Activated gamma-delta T cell (primary cell): ENCODE measurements around the gene PPP1R17.

ENCODE experiments used
- DNase-seq: peaks from one replicate; lab custom pipeline; 2025; lab: John Stamatoyannopoulos, UW
- total RNA-seq, 2 donors: gene quantifications; one replicate each; lab custom pipeline; 2026; lab: John Stamatoyannopoulos, UW

The PPP1R17 gene
- 0 reads per million in 2 donors for total RNA-seq

DNA sequence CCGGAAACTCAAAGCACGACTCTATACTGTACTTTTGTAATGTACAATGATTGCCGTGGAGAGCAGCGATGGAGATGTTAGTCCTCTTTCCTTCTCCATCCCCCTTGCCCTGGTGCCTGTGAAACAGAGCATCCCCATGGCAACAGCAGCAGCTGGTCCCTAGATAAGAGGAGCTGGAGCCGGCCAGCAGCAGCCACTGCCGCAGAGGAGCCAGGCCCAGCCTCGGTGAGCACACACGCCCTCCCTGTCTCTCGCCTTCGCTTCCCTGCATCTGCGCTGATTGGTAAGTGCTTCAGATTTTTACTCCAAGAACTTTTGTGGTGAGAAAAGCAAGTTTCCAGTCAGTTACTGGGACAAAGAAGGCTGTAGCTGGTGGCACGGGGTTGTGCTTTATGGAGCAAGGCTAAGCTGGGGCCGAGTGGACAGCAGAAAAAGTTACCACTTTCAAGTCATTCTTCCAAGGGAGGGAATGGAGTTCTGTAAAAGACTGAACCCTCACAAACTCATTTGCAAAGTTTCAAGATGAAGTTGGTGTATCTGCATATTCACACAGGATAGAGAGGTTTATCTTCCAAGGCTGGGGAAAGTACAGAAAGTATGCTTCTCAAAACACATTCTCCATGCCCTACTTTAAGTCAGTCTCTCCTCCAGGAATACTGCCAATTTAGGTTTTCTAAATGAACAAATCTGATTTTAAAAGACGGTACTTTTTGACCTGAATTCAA lies at the start of gene PPP1R17:
TSS of gene PPP1R17 (plus strand) at position 192 of the 725 bp plus-strand sequence. CDS start 5,227 bp downstream, outside the sequence.
- DNase-seq, result no peak

- DNase-seq, result no peak
Observed at GRCh38 chr7:31640381-31640780, 46.6 kb upstream of the PPP1R17 start.

DNA sequence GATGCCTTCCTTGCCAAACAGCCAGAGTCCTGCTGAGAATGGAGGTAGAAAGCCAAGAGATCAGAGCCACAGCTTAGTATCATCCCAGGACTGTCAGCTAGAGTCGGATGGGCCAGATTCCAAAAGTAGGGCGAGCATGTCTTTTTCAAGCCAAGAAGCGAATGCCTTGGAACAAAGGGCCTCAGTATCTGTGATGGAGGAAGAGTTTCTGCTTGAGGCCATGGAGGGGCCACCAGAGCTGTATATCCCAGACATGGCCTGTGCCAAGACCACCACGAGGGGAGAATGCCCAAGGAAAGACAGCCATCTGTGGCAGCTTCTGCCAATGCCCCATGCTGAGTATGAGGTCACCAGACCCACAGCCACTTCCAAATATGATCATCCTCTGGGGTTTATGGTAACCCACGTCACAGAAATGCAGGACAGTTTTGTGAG lies 44.3 kb upstream of the PPP1R17 start:
- no peak for DNase-seq

DNA sequence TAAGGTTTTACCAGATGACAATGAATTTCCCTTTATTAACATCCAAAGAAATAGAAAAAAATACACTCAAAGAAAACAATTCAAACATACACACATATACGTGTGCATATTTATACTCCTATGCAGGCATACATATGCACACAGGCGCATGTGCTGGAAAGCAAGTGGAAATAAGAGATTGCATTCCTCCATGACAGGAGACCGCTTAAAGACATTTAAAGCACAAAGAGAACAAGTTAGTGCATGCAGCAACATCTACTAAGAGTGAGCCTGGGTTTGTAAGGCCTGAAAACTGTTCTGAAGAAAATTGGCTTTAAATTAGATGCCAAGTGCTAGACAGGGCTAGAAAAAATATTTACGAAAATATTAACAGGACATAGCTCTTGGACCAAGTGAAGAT lies 40.1 kb upstream of the PPP1R17 start:
- no peak for DNase-seq

GRCh38 chr7:31647511-31647910 lies 39.5 kb upstream of the PPP1R17 start:
- no peak for DNase-seq

GRCh38 chr7:31648288-31648687 lies 38.7 kb upstream of the PPP1R17 start:
- no peak for DNase-seq

- no peak for DNase-seq
Observed at GRCh38 chr7:31648880-31649279, 38.1 kb upstream of the PPP1R17 start.

GRCh38 chr7:31651234-31652062 lies 35.6 kb upstream of the PPP1R17 start:
- DNase-seq, result no peak

DNA sequence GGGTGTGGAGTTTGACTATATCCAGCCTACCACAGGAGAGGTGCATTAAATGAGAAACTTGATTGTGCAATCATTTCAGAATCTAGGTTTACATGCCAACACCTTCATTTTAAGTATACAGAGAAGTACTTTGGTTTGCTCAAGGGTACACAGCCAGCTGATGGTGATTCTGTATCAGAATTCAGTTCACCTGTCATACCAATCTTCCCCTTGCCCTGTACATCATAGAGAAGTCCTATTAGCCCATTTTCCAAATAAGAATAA lies 35.0 kb upstream of the PPP1R17 start:
- DNase-seq, result no peak

DNA sequence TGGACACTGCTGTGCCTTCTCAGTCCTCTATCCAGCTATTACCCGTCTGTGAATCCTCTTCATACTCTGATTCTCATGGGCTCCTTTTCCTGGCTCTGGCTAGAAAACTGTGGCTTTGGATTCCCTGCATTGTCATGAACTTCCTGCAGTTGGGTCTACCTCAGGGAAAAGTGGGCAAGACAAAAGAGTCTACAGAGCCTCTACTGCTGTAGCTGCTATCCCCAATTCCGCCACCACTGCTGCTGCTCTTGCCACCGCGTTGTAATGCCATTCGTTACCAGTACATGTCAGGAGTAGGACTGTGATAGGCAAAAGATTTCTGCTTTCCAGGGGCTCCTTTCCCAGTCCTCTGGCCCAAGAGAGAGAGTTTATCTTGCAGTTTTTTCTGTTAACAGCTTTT lies 23.9 kb upstream of the PPP1R17 start:
- DNase-seq, result no peak

DNA sequence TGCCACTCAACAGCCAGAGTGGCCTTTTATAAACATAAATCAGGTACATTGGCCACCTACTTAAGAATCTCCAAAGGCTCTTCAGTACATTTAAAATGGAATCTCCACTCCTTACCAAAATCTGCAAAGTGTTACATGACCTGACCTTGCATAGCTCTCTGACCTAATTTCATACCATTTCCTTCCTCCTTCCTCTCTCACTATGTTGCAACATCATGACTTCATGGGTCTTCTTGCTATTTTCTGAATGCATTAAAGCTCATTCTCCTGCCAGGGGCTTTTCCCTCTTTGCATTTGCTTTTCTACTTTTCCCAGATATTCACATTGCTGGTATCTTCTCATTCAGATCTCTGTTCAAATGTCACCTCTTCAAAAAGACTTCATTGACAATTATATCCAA lies 22.1 kb upstream of the PPP1R17 start:
- no peak for DNase-seq

GRCh38 chr7:31665546-31665945 lies 21.5 kb upstream of the PPP1R17 start:
- DNase-seq, result no peak

DNA sequence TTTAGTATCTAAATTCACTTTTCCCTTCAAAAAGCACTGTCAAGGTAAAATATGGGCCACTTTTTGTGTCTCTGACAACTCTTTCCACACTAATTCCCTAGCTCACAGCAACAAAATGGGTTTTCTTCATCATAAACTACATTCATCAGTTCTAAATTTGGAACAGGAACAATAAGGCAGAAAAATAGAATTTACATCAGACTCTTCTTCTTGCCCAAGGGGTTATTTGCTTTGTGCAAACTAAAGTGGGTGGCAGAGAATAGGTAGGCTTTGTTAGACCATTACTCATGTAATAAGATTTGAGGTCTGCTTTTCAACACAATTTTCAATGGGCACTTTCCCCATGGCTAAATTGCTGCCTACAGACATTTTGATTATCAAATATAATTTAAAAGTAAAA lies 17.6 kb upstream of the PPP1R17 start:
- DNase-seq, result no peak

DNA sequence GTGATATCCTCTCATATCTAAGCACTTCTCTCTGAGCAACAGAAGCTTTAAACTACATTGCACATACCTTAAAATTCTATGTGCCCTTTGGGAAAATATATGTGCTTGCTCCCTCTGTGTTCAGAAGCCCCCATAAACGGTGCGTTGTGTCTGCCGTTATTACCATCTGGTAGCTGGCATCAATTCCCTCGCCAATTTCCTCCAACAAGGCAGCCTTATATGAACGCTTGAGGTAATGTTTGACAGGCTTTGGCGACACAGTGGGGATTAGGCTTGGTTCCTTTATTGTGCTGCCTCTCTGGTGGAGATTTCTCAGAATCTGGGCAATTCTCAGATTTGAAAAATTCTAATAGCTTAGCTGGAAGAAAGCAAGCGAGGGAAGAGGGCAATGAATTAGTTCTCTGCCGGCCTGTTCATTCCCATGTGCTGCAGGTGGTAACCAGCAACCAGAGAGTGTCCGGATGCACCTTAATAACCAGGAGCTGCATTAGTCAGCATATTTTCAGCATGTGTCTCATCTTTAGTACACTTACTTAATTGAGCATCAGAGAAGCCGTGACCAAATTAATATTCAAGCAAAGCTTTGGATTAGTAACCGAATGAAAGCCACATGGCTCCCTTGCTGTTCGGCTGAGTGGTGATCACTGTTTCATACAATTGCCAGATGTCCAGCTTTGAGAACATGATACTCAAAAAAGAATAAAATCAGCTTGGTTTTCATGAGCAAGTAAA lies 7.3 kb upstream of the PPP1R17 start:
- DNase-seq, result no peak

DNA sequence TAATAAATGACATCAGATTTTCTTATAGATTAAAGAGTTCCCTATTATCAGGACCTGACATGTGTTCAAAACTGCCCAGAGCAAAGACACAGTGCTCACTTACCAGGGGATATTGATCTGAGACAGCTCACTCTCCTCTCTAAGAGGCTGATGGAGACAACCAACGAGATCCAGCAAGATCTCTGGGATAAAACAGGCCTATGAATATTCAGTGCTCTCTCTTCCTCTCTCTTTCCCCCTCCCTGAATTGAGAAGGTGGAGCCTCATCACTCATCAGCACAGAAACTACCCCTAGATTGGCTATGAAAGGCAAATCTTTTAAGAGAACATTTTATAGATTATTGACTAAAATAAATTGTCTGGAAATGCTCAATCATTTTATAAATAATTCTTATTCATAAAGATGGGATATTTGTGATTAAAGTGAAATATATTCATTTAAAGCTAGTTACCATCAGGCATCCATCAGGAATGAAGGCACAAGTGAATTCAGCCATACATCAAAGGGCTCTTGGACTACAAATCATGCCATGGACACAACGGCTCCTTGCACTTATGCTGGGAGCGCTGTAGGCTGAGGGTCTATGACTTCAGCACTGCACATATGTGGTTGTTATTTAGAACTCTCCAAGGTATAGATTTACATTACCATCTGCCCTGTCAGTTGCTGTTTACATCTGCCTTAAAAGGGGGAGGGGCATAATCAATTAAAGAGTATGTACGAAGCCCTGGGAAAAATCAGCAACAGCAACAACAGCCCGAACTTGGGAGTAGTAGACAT lies 3.4 kb upstream of the PPP1R17 start:
- no peak for DNase-seq

- no peak for DNase-seq
Observed at GRCh38 chr7:31688372-31688771, 1.4 kb downstream of the PPP1R17 start.

GRCh38 chr7:31688996-31689395 lies 2.0 kb downstream of the PPP1R17 start:
- no peak for DNase-seq

DNA sequence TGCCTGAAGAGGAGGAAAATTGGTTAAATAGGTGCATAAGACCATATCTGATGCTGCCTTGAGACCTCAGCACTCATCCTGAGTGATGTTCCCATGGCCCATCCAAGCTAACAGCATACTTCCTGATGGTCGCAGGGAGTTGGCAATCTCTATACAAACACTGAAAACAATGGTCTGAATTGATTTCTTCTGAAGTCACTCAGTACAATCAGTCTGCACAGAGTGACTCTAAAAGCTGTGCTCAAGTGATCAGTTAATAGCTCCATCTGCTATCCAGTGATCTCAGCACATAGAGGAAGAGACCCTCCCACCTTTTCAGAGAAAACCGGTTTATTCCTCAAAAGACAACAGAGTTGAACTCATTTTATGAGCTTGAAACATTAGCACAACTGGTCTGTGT lies 3.9 kb downstream of the PPP1R17 start:
- no peak for DNase-seq

DNA sequence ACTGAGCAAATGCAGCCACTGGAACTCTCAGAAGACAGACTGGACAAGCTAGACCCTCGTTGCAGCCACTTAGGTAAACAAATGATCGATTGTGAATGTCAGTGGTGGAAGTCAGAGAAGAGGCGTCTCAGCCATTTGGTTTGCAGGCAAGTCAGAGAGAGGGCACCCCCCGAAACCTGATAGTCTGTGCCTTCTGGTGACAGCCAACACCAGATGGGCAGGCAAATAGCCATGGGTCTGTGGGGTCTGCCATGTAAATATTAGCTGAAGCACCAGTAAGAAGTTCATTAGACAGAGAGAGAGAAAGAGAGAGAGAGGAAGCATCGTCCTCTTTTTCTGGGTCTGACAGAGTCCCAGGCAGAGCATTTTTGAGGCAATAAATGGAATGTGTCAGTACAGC lies 5.4 kb downstream of the PPP1R17 start:
- no peak for DNase-seq

DNA sequence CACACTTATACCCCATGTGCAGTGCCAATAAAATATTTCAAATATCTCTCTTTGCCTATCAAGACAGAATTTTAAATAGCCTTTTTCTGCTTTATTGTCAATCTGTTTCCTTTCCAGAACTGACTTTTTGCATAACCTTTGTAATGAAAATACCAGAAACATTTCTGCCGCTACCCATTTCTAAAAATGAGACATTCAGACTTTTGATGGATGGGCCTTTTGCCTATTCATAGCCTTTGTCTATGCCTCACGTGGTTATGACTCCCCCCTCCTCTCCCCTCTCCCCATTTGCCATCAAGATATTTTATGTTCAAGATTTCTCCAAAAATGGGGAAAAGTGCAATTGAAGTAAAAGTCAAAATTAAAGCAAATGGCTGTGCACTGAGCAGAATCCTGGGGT lies 5.9 kb downstream of the PPP1R17 start:
- no peak for DNase-seq

- DNase-seq, result no peak
Observed at GRCh38 chr7:31695859-31696614, 9.0 kb downstream of the PPP1R17 start.
